K562 (cell line): Measurements from ENCODE around the gene FSCN2. TPM values are rescaled to one million over a fixed set of nuclear protein-coding genes. Genes with fewer than 3 reads are reported as not detected.

ENCODE experiments used
- ARID1B ChIP-seq: fragments of 450-650 bp; IDR thresholded peaks from 2 replicates; pipeline ENCODE4 v1.6.1; 2016; ENCODE audit warnings: antibody characterized with exemption, mild to moderate bottlenecking, inconsistent platforms
- ASH1L ChIP-seq: fragments of 450-650 bp; IDR thresholded peaks from 2 replicates; pipeline ENCODE4 v1.6.1; 2018; ENCODE audit warnings: borderline replicate concordance, mild to moderate bottlenecking, low read depth; ENCODE audit not compliant: partially characterized antibody
- CBFA2T2 ChIP-seq: fragments of 450-650 bp; conservative IDR thresholded peaks from 2 replicates; pipeline ENCODE4 v1.6.1; 2017; ENCODE audit warnings: mild to moderate bottlenecking
- EGR1 ChIP-seq: fragments of 450-650 bp; conservative IDR thresholded peaks from 2 replicates; pipeline ENCODE4 v1.6.1; 2017; ENCODE audit warnings: mild to moderate bottlenecking
- GATA2 ChIP-seq: sonication (generic); formaldehyde crosslinking; IDR thresholded peaks from 2 replicates; pipeline ENCODE4 v1.4.0; 2020; ENCODE audit warnings: mild to moderate bottlenecking, missing genetic modification reagents
- GMEB1 ChIP-seq: fragments of 250-450 bp; sonication (Bioruptor Pico); IDR thresholded peaks from 2 replicates; pipeline ENCODE4 v1.4.0; 2020; ENCODE audit warnings: mild to moderate bottlenecking
- HDAC1 ChIP-seq, 2 experiments: fragments of 450-650 bp; IDR thresholded peaks; 2 replicates each; pipeline ENCODE4 v1.6.1; 2016 to 2017; ENCODE audit warnings: inconsistent platforms in 1 of 2, mild to moderate bottlenecking in 1 of 2, moderate library complexity in 1 of 2
- JUND ChIP-seq, 2 experiments: IDR thresholded peaks; 2 replicates in 1 of 2; 3 replicates in 1 of 2; pipeline ENCODE4 v1.6.1; 2011; ENCODE audit warnings: borderline replicate concordance in 2 of 2, low read depth in 2 of 2, low read length in 2 of 2, improper control_type of control experiment in 1 of 2, missing biosample characterization in 1 of 2, missing genetic modification characterization in 1 of 2, missing genetic modification reagents in 1 of 2
- NBN ChIP-seq: fragments of 450-650 bp; IDR thresholded peaks from 2 replicates; pipeline ENCODE4 v1.6.1; 2016; ENCODE audit warnings: low read depth, mild to moderate bottlenecking
- NR2C2 ChIP-seq, 2 experiments: fragments of 200-800 bp in 1 of 2; sonication (Bioruptor generic) in 1 of 2; sonication (generic) in 1 of 2; formaldehyde crosslinking in 1 of 2; IDR thresholded peaks; 2 replicates each; pipeline versions ENCODE4 v1.6.1 to v1.8.0; 2016 to 2022; ENCODE audit warnings: mild to moderate bottlenecking in 1 of 2, missing compliant biosample characterization in 1 of 2, missing genetic modification characterization in 1 of 2, missing genetic modification reagents in 1 of 2
- OTX1 ChIP-seq: fragments of 450-650 bp; formaldehyde crosslinking; IDR thresholded peaks from 2 replicates; pipeline ENCODE4 v1.4.0; 2022; ENCODE audit warnings: mild to moderate bottlenecking
- PHB ChIP-seq: fragments of 250-450 bp; sonication (Bioruptor Pico); IDR thresholded peaks from 2 replicates; pipeline ENCODE4 v1.5.0; 2021
- RAD21 ChIP-seq, 2 experiments: fragments of 250-450 bp in 1 of 2; fragments of 450-650 bp in 1 of 2; sonication (Bioruptor Pico) in 1 of 2; formaldehyde crosslinking in 1 of 2; IDR thresholded peaks in 1 of 2; conservative IDR thresholded peaks in 1 of 2; 2 replicates each; pipeline versions ENCODE4 v1.4.0 to v1.8.0; 2020 to 2022; ENCODE audit warnings: mild to moderate bottlenecking in 2 of 2, moderate library complexity in 1 of 2
- SIN3A ChIP-seq, 2 experiments: fragments of 150-350 bp in 1 of 2; IDR thresholded peaks; 2 replicates each; pipeline ENCODE4 v1.6.1; 2011 to 2016; ENCODE audit warnings: borderline replicate concordance in 2 of 2, low read depth in 2 of 2, low read length in 2 of 2, mild to moderate bottlenecking in 2 of 2, moderate library complexity in 2 of 2; ENCODE audit not compliant: control insufficient read depth in 1 of 2
- STAT6 ChIP-seq: sonication (generic); formaldehyde crosslinking; IDR thresholded peaks from 2 replicates; pipeline ENCODE4 v1.8.1; 2023; ENCODE audit warnings: mild to moderate bottlenecking, missing genetic modification reagents
- SUPT5H ChIP-seq: fragments of 450-650 bp; IDR thresholded peaks from 2 replicates; pipeline ENCODE4 v1.6.1; 2016
- TEAD4 ChIP-seq, 2 experiments: sonication (generic) in 1 of 2; formaldehyde crosslinking in 1 of 2; IDR thresholded peaks; 2 replicates each; pipeline versions ENCODE4 v1.6.1 to v1.8.0; 2012 to 2022; ENCODE audit warnings: borderline replicate concordance in 1 of 2, inconsistent platforms in 1 of 2, low read length in 1 of 2, mild to moderate bottlenecking in 1 of 2, missing genetic modification reagents in 1 of 2
- ZC3H11A ChIP-seq: IDR thresholded peaks from 2 replicates; pipeline ENCODE4 v1.6.1; 2012; ENCODE audit warnings: low read depth, low read length, improper control_type of control experiment
- ZNF24 ChIP-seq: fragments of 450-650 bp; IDR thresholded peaks from 2 replicates; pipeline ENCODE4 v1.6.1; 2016
- ZNF639 ChIP-seq, 2 experiments: fragments of 200-800 bp in 1 of 2; sonication (Bioruptor generic) in 1 of 2; sonication (generic) in 1 of 2; formaldehyde crosslinking in 1 of 2; IDR thresholded peaks in 1 of 2; conservative IDR thresholded peaks in 1 of 2; 2 replicates each; pipeline versions ENCODE4 v1.5.0 to v1.6.1; 2016 to 2020; ENCODE audit warnings: missing compliant biosample characterization in 1 of 2, missing genetic modification characterization in 1 of 2, missing genetic modification reagents in 1 of 2
- polyA plus RNA-seq, 8 experiments: library from polyadenylated mRNA; depleted of rRNA in 4 of 8; stranded (reverse) in 5 of 8; unstranded in 3 of 8; fragments of >200 nt; fragmentation: Nextera tagmentation in 2 of 8; fragmentation: Illumina TruSeq in 1 of 8; extraction: Ambion mirVana in 2 of 8; extraction: Trizol in 1 of 8; gene quantifications; 2 replicates each; pipeline versions ENCODE4 v1.2.1 to v1.2.3, GENCODE V29; 2011 to 2014; ENCODE audit warnings: inconsistent platforms in 1 of 8, missing spikeins in 1 of 8
- total RNA-seq, 7 experiments: library from RNA; depleted of rRNA in 6 of 7; stranded (reverse); fragments of >200 nt in 6 of 7; fragmentation: Illumina TruSeq in 2 of 7; extraction: Trizol in 2 of 7; gene quantifications; 2 replicates each; pipeline versions ENCODE4 v1.2.1 to v1.2.3, GENCODE V29; 2011 to 2021; ENCODE audit warnings: low replicate concordance in 1 of 7

FSCN2 gene
- total and polyA plus RNA-seq, 9 of the 15 experiments (the other 6 are each of a cell fraction or from before 2014, with no cell fraction given) = 0.08 TPM; not detected in 8

GRCh38 chr17:81551458-81552243, 23.5 kb downstream of the FSCN2 start (continued):
- TF ChIP-seq CBFA2T2 (peak; percentile 33; the same call in 1 of the 2 replicates), GMEB1 (CRISPR knock-in tag) (no peak), JUND (IDR thresholded peaks at IDR 0.05; ENCODE audit: borderline replicate concordance, low read depth, low read length) (0 out of 2 replicates have a peak, but pooled peaks have one; percentile 7), JUND (tag; IDR thresholded peaks at IDR 0.05; ENCODE audit: borderline replicate concordance, low read depth, low read length) (no peak), NBN (no peak), NR2C2 (CRISPR knock-in tag; IDR thresholded peaks at IDR 0.05) (no peak), NR2C2 (tag; IDR thresholded peaks at IDR 0.05) (peak; percentile 62), RAD21 (CRISPR knock-in tag; conservative IDR thresholded peaks at IDR 0.05 in 1 of 2, IDR thresholded peaks at IDR 0.05 in 1 of 2) (no peak), SIN3A (IDR thresholded peaks at IDR 0.05; ENCODE audit: borderline replicate concordance in 2 of 2, control insufficient read depth in 1 of 2, low read depth in 2 of 2, low read length in 2 of 2) (peak in 1 of 2 experiments; percentile 30; a peak in 2 of 4 replicates), ZNF24 (no peak), ARID1B (peak; percentile 31), HDAC1 (IDR thresholded peaks at IDR 0.05) (peak in 1 of 2 experiments; percentile 61; a peak in 2 of 4 replicates), PHB (CRISPR knock-in tag) (0 out of 2 replicates have a peak, but pooled peaks have one; percentile 22), EGR1 (peak; percentile 83), STAT6 (CRISPR knock-in tag) (0 out of 2 replicates have a peak, but pooled peaks have one; percentile 42), OTX1 (CRISPR knock-in tag) (no peak), ZNF639 (CRISPR knock-in tag; conservative IDR thresholded peaks at IDR 0.05 in 1 of 2, IDR thresholded peaks at IDR 0.05 in 1 of 2) (peak in 1 of 2 experiments; percentile 78; a peak in 2 of 4 replicates), SUPT5H (0 out of 2 replicates have a peak, but pooled peaks have one; percentile 39), GATA2 (CRISPR knock-in tag) (0 out of 2 replicates have a peak, but pooled peaks have one; percentile 20), ASH1L (no peak), ZC3H11A (no peak), TEAD4 (IDR thresholded peaks at IDR 0.05; ENCODE audit: low read length) (0 out of 2 replicates have a peak, but pooled peaks have one; percentile 8), TEAD4 (CRISPR knock-in tag; IDR thresholded peaks at IDR 0.05; ENCODE audit: borderline replicate concordance) (no peak)
